PC-9 (cell line): ENCODE data around the gene TRAF1.

Experiments
- CTCF ChIP-seq: fragments of 200-600 bp; sonication (generic); conservative IDR thresholded peaks from 2 replicates; pipeline ENCODE4 v1.6.1; 2017; ENCODE audit warnings: mixed run types, antibody characterized with exemption, mild to moderate bottlenecking, moderate library complexity
- EZH2 ChIP-seq: fragments of 200-600 bp; sonication (generic); IDR thresholded peaks from 2 replicates; pipeline ENCODE4 v1.8.0; 2017; ENCODE audit warnings: antibody characterized with exemption, low read depth

- TF ChIP-seq CTCF (no peak), EZH2 (no peak)
Measured at GRCh38 chr9:120948824-120949223, 22.2 kb upstream of the TRAF1 start.
